WTC11 (cell line): ENCODE results near the gene ARHGAP21. TPM values are rescaled to one million over a fixed set of nuclear protein-coding genes. Genes with fewer than 3 reads are reported as not detected.
"Not testable (repeated sequence)": the region's sequence is repeated elsewhere in the genome, so short reads cannot be mapped to it uniquely, and the experiment has no call there.

Experiments
- ATAC-seq: fragments of 200-7000 bp; cut with Tn5 transposase; 2 replicates; pipeline ENCODE4 v1.10.0; 2021; ENCODE audit warnings: mild to moderate bottlenecking, moderate library complexity
- CTCF ChIA-PET: fragments of 300-600 bp; sonication (Branson Sonifier 250); formaldehyde crosslinking; loops from one replicate; lab custom pipeline; 2021; ENCODE audit warnings: antibody characterized with exemption; lab: Charles Lee
- POLR2A ChIA-PET: fragments of 350-600 bp; sonication (Branson Sonifier 250); formaldehyde crosslinking; loops from one replicate; lab custom pipeline; 2021; ENCODE audit warnings: antibody characterized with exemption; lab: Charles Lee
- DNase-seq: peaks from one replicate; pipeline ENCODE4 v3.0.0; 2021; ENCODE audit warnings: low spot score
- H3K27ac Mint-ChIP-seq: 2 replicates; pipeline ENCODE4 v1.8.0; 2021; ENCODE audit warnings: mixed read lengths
- H3K27me3 Mint-ChIP-seq: 2 replicates; pipeline ENCODE4 v1.8.0; 2021; ENCODE audit warnings: low read depth, mild to moderate bottlenecking, moderate library complexity, mixed read lengths
- H3K36me3 Mint-ChIP-seq: 2 replicates; pipeline ENCODE4 v1.8.0; 2021; ENCODE audit warnings: mixed read lengths
- H3K4me1 Mint-ChIP-seq: 2 replicates; pipeline ENCODE4 v1.8.0; 2022; ENCODE audit warnings: mixed read lengths
- H3K4me3 Mint-ChIP-seq: 2 replicates; pipeline ENCODE4 v1.8.0; 2021; ENCODE audit warnings: mild to moderate bottlenecking, moderate library complexity, mixed read lengths
- H3K9me3 Mint-ChIP-seq: 2 replicates; pipeline ENCODE4 v1.8.0; 2021; ENCODE audit warnings: mixed read lengths
- ATF1 ChIP-seq: sonication (generic); formaldehyde crosslinking; IDR thresholded peaks from 2 replicates; pipeline ENCODE4 v1.8.1; 2023; ENCODE audit warnings: mild to moderate bottlenecking, moderate library complexity, missing genetic modification reagents
- GTF2I ChIP-seq: fragments of 250-450 bp; sonication (Bioruptor Pico); conservative IDR thresholded peaks from 2 replicates; pipeline ENCODE4 v1.4.0; 2021; ENCODE audit warnings: mild to moderate bottlenecking
- IRF2 ChIP-seq: sonication (generic); formaldehyde crosslinking; IDR thresholded peaks from 2 replicates; pipeline ENCODE4 v1.8.0; 2022; ENCODE audit warnings: low read depth, missing genetic modification reagents, borderline replicate concordance
- JUN ChIP-seq: sonication (generic); formaldehyde crosslinking; IDR thresholded peaks from 2 replicates; pipeline ENCODE4 v1.8.0; 2023; ENCODE audit warnings: mild to moderate bottlenecking, missing genetic modification reagents
- NR2C2 ChIP-seq: sonication (generic); formaldehyde crosslinking; IDR thresholded peaks from 2 replicates; pipeline ENCODE4 v1.8.0; 2022; ENCODE audit warnings: mild to moderate bottlenecking, missing genetic modification reagents
- TEAD1 ChIP-seq: sonication (generic); formaldehyde crosslinking; IDR thresholded peaks from 2 replicates; pipeline ENCODE4 v1.8.0; 2022; ENCODE audit warnings: mild to moderate bottlenecking, missing genetic modification reagents
- TEAD4 ChIP-seq: sonication (generic); formaldehyde crosslinking; IDR thresholded peaks from 2 replicates; pipeline ENCODE4 v1.8.0; 2022; ENCODE audit warnings: mild to moderate bottlenecking, missing genetic modification reagents
- TP53 ChIP-seq: sonication (generic); formaldehyde crosslinking; IDR thresholded peaks from 2 replicates; pipeline ENCODE4 v1.8.1; 2023; ENCODE audit warnings: mild to moderate bottlenecking, missing genetic modification reagents
- ZNF138 ChIP-seq: sonication (generic); formaldehyde crosslinking; conservative IDR thresholded peaks from 2 replicates; pipeline ENCODE4 v1.8.1; 2022; ENCODE audit warnings: mild to moderate bottlenecking, moderate library complexity, missing genetic modification reagents
- ZNF219 ChIP-seq: sonication (generic); formaldehyde crosslinking; IDR thresholded peaks from 2 replicates; pipeline ENCODE4 v1.8.0; 2023; ENCODE audit warnings: missing genetic modification reagents, mild to moderate bottlenecking, borderline replicate concordance
- ZNF232 ChIP-seq: sonication (generic); formaldehyde crosslinking; IDR thresholded peaks from 2 replicates; pipeline ENCODE4 v1.8.0; 2022; ENCODE audit warnings: mild to moderate bottlenecking, missing genetic modification reagents
- ZNF423 ChIP-seq: fragments of 250-450 bp; sonication (Bioruptor Pico); IDR thresholded peaks from 2 replicates; pipeline ENCODE4 v2.1.2; 2022; ENCODE audit warnings: mild to moderate bottlenecking, moderate library complexity
- total RNA-seq: library from RNA; stranded (reverse); gene quantifications from 3 replicates; pipeline ENCODE4 v1.2.3, GENCODE V29; 2021
- TF ChIP-seq, protein P1 (sequence below): sonication (generic); formaldehyde crosslinking; conservative IDR thresholded peaks from 2 replicates; pipeline ENCODE4 v1.8.1; 2023; ENCODE audit warnings: mild to moderate bottlenecking, low read depth, missing genetic modification reagents, moderate library complexity
- TF ChIP-seq, protein P2 (sequence below): fragments of 250-450 bp; sonication (Bioruptor Pico); IDR thresholded peaks from 2 replicates; pipeline ENCODE4 v2.1.2; 2022; ENCODE audit warnings: mild to moderate bottlenecking, moderate library complexity
- TF ChIP-seq, protein P3 (sequence below): sonication (generic); formaldehyde crosslinking; IDR thresholded peaks from 2 replicates; pipeline ENCODE4 v1.8.0; 2022; ENCODE audit warnings: mild to moderate bottlenecking, missing genetic modification reagents
- TF ChIP-seq, protein P4 (sequence below): fragments of 250-450 bp; sonication (Bioruptor Pico); conservative IDR thresholded peaks from 2 replicates; pipeline ENCODE4 v1.9.0; 2021; ENCODE audit warnings: mild to moderate bottlenecking
- TF ChIP-seq, protein P5 (sequence below): sonication (generic); formaldehyde crosslinking; IDR thresholded peaks from 2 replicates; pipeline ENCODE4 v1.8.1; 2022; ENCODE audit warnings: mild to moderate bottlenecking, moderate library complexity, missing genetic modification reagents
- TF ChIP-seq, protein P6 (sequence below): sonication (generic); formaldehyde crosslinking; IDR thresholded peaks from 2 replicates; pipeline ENCODE4 v1.8.1; 2022; ENCODE audit warnings: low read depth, mild to moderate bottlenecking, moderate library complexity, missing genetic modification reagents, borderline replicate concordance
- TF ChIP-seq, protein P7 (sequence below): fragments of 250-450 bp; sonication (Bioruptor Pico); IDR thresholded peaks from 2 replicates; pipeline ENCODE4 v1.9.0; 2021; ENCODE audit warnings: mild to moderate bottlenecking

ARHGAP21 gene
- total RNA-seq, 1 experiment from 2014 or later, result 33.8 TPM

DNA sequence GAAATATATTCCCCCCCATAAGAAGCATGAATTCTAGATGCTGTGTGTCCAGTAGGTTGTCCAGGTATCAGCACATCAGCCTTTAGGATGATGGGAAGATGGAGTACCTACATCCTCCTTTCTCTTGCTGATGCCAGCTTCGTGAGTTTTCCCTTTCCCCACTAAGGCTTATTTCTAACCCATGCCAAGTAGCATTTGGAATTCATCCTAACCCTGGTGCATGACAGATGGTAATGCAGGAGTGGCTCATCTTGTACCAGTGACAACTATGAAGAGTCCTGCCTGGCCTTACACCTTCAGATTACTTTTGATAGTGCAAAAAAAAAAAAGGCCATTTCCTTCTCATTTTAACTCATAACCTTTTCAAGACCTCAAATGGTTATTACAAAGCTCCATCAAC, 58.7 kb downstream of the ARHGAP21 start:
- ChIA-PET CTCF (no interaction called here), POLR2A (no interaction called here)
- Mint-ChIP-seq H3K9me3 (no peaks in the 10 kb centered on the region), H3K27ac (no peak overlapping the region)
- TF ChIP-seq TEAD4 (CRISPR knock-in tag), result no peak
- TF ChIP-seq, protein P1, sequence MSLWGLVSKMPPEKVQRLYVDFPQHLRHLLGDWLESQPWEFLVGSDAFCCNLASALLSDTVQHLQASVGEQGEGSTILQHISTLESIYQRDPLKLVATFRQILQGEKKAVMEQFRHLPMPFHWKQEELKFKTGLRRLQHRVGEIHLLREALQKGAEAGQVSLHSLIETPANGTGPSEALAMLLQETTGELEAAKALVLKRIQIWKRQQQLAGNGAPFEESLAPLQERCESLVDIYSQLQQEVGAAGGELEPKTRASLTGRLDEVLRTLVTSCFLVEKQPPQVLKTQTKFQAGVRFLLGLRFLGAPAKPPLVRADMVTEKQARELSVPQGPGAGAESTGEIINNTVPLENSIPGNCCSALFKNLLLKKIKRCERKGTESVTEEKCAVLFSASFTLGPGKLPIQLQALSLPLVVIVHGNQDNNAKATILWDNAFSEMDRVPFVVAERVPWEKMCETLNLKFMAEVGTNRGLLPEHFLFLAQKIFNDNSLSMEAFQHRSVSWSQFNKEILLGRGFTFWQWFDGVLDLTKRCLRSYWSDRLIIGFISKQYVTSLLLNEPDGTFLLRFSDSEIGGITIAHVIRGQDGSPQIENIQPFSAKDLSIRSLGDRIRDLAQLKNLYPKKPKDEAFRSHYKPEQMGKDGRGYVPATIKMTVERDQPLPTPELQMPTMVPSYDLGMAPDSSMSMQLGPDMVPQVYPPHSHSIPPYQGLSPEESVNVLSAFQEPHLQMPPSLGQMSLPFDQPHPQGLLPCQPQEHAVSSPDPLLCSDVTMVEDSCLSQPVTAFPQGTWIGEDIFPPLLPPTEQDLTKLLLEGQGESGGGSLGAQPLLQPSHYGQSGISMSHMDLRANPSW (CRISPR knock-in tag), result no peak
- no peak for TF ChIP-seq ZNF232 (CRISPR knock-in tag)
- no peak for TF ChIP-seq IRF2 (CRISPR knock-in tag)
- TF ChIP-seq, protein P2, sequence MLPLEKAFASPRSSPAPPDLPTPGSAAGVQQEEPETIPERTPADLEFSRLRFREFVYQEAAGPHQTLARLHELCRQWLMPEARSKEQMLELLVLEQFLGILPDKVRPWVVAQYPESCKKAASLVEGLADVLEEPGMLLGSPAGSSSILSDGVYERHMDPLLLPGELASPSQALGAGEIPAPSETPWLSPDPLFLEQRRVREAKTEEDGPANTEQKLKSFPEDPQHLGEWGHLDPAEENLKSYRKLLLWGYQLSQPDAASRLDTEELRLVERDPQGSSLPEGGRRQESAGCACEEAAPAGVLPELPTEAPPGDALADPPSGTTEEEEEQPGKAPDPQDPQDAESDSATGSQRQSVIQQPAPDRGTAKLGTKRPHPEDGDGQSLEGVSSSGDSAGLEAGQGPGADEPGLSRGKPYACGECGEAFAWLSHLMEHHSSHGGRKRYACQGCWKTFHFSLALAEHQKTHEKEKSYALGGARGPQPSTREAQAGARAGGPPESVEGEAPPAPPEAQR (CRISPR knock-in tag), result no peak
- TF ChIP-seq, protein P3, sequence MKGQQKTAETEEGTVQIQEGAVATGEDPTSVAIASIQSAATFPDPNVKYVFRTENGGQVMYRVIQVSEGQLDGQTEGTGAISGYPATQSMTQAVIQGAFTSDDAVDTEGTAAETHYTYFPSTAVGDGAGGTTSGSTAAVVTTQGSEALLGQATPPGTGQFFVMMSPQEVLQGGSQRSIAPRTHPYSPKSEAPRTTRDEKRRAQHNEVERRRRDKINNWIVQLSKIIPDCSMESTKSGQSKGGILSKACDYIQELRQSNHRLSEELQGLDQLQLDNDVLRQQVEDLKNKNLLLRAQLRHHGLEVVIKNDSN (CRISPR knock-in tag), result no peak
- TF ChIP-seq, all 79 proteins: peak for 0
- ATAC-seq, result no peak
- Mint-ChIP-seq H3K4me1 (no peaks in the 10 kb centered on the region), H3K4me3 (no peak overlapping the region), H3K36me3 (no peaks in the 10 kb centered on the region), H3K27me3 (no peaks in the 10 kb centered on the region)
- DNase-seq, result no peak

DNA sequence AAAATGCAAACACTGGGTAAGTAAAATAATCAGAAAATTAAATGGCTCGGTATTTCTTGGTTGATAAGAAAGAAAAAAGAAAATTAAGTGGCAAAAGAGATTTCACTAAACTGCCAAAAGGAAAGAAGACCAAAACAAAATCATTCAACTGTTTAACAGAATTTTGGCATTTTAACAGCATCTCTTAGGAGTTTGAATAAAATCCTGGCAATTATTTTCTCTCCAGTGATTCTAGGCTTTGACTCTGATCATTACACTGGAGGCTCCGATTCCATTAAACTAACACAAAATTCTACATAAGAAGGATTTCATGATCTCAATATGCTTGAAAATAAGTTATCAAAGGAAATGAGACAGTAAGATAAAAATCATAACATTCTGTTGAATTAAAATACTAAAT, 62.3 kb downstream of the ARHGAP21 start:
- Mint-ChIP-seq H3K9me3 (peaks cover 11% of the 10 kb centered on the region), H3K27me3 (peaks cover 3% of the 10 kb centered on the region), H3K27ac (no peak overlapping the region), H3K4me3 (no peak overlapping the region), H3K4me1 (no peaks in the 10 kb centered on the region), H3K36me3 (peaks cover 12% of the 10 kb centered on the region)
- DNase-seq (no peak), ATAC-seq (no peak)
- ChIA-PET POLR2A (no interaction called here), CTCF (no interaction called here)
- TF ChIP-seq, protein P2 (CRISPR knock-in tag), result no peak
- TF ChIP-seq NR2C2 (CRISPR knock-in tag) (no peak), ZNF423 (CRISPR knock-in tag) (no peak), TEAD1 (CRISPR knock-in tag) (no peak), GTF2I (CRISPR knock-in tag) (no peak), ZNF138 (CRISPR knock-in tag) (no peak), TP53 (no peak), ATF1 (CRISPR knock-in tag) (no peak), ZNF219 (CRISPR knock-in tag) (no peak), JUN (CRISPR knock-in tag) (no peak)
- TF ChIP-seq, protein P4, sequence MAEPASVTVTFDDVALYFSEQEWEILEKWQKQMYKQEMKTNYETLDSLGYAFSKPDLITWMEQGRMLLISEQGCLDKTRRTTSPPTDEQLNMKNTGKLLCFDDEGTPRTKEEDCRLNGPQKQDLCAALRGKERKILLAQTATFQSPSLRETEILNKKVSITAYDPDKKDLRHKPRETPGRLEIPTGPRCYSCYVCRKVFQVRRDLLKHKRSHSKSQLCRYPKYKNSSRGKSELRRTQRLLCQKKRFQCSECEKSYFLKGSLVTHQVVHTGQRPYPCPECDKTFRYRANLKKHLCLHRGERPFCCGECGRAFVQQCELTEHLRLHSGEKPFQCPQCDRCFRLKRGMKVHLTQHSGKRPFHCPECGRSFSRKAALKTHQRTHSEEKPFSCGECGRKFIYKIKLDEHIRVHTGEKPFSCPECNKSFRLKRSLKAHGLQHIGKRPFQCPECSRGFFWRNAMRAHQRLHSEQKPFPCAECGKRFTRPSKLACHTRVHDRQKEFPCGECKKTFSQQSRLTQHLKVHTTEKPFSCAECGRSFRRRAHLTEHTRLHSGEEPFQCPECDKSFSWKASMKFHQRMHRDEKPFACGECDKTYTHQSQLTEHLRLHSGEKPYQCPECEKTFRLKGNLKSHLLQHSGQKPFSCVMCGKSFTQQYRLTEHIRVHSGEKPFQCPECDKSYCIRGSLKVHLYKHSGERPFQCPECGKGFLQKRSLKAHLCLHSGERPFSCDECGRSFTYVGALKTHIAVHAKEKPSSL (CRISPR knock-in tag), result no peak
- TF ChIP-seq, protein P5, sequence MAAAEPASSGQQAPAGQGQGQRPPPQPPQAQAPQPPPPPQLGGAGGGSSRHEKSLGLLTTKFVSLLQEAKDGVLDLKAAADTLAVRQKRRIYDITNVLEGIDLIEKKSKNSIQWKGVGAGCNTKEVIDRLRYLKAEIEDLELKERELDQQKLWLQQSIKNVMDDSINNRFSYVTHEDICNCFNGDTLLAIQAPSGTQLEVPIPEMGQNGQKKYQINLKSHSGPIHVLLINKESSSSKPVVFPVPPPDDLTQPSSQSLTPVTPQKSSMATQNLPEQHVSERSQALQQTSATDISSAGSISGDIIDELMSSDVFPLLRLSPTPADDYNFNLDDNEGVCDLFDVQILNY, result no peak
- TF ChIP-seq, protein P6, sequence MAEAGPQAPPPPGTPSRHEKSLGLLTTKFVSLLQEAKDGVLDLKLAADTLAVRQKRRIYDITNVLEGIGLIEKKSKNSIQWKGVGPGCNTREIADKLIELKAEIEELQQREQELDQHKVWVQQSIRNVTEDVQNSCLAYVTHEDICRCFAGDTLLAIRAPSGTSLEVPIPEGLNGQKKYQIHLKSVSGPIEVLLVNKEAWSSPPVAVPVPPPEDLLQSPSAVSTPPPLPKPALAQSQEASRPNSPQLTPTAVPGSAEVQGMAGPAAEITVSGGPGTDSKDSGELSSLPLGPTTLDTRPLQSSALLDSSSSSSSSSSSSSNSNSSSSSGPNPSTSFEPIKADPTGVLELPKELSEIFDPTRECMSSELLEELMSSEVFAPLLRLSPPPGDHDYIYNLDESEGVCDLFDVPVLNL (CRISPR knock-in tag), result no peak
- TF ChIP-seq, protein P7, sequence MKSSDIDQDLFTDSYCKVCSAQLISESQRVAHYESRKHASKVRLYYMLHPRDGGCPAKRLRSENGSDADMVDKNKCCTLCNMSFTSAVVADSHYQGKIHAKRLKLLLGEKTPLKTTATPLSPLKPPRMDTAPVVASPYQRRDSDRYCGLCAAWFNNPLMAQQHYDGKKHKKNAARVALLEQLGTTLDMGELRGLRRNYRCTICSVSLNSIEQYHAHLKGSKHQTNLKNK (CRISPR knock-in tag), result no peak

DNA sequence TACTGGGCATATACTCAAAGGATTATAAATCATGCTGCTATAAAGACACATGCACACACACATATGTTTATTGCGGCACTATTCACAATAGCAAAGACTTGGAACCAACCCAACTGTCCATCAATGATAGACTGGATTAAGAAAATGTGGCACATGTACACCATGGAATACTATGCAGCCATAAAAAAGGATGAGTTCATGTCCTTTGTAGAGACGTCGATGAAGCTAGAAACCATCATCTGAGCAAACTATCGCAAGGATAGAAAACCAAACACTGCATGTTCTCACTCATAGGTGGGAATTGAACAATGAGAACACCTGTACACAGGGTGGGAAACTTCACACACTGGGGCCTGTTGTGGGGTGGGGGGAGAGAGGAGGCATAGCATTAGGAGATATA, 65.4 kb downstream of the ARHGAP21 start:
- not testable (repeated sequence) for H3K27me3 Mint-ChIP-seq, ATAC-seq

DNA sequence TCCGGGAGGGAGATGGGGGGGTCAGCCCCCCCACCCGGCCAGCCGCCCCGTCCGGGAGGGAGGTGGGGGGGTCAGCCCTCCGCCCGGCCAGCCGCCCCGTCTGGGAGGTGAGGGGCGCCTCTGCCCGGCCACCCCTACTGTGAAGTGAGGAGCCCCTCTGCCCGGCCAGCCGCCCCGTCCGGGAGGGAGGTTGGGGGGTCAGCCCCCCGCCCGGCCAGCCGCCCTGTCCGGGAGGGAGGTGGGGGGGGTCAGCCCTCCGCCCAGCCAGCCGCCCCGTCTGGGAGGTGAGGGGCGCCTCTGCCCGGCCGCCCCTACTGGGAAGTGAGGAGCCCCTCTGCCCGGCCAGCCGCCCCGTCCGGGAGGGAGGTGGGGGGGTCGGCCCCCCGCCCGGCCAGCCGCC, 67.4 kb downstream of the ARHGAP21 start:
- Mint-ChIP-seq H3K36me3 (peaks cover 25% of the 10 kb centered on the region), H3K9me3 (peaks cover 15% of the 10 kb centered on the region)
- DNase-seq, H3K27me3 Mint-ChIP-seq, H3K4me3 Mint-ChIP-seq, ATAC-seq, POLR2A ChIA-PET, CTCF ChIA-PET, H3K27ac Mint-ChIP-seq, H3K4me1 Mint-ChIP-seq: not testable (repeated sequence)

More for the DNA sequence above, 65.4 kb downstream of the ARHGAP21 start:
- H3K27ac Mint-ChIP-seq, CTCF ChIA-PET, POLR2A ChIA-PET, DNase-seq, H3K4me3 Mint-ChIP-seq, H3K4me1 Mint-ChIP-seq: not testable (repeated sequence)
- peaks cover 25% of the 10 kb centered on the region for H3K36me3 Mint-ChIP-seq
- H3K9me3 Mint-ChIP-seq, result peaks cover 15% of the 10 kb centered on the region
